K562 (cell line): Measurements from ENCODE around the gene ZNF581. TPM values are rescaled to one million over a fixed set of nuclear protein-coding genes. Genes with fewer than 3 reads are reported as not detected.

Source experiments
- CSDE1 ChIP-seq, 2 experiments: fragments of 450-650 bp; IDR thresholded peaks; 2 replicates each; pipeline ENCODE4 v1.6.1; 2016; ENCODE audit warnings: mild to moderate bottlenecking in 1 of 2
- CXXC5 ChIP-seq: fragments of 250-450 bp; sonication (Bioruptor Pico); IDR thresholded peaks from 2 replicates; pipeline ENCODE4 v1.8.0; 2022; ENCODE audit warnings: inconsistent platforms, mild to moderate bottlenecking, moderate library complexity
- MIER1 ChIP-seq: fragments of 450-650 bp; IDR thresholded peaks from 2 replicates; pipeline ENCODE4 v1.6.1; 2016; ENCODE audit warnings: antibody characterized with exemption, mild to moderate bottlenecking, low read depth
- NFE2L1 ChIP-seq: fragments of 450-650 bp; IDR thresholded peaks from 2 replicates; pipeline ENCODE4 v1.6.1; 2016; ENCODE audit warnings: missing genetic modification characterization, low read depth, mild to moderate bottlenecking, missing compliant biosample characterization, moderate library complexity, borderline replicate concordance
- PHF21A ChIP-seq: fragments of 450-650 bp; IDR thresholded peaks from 2 replicates; pipeline ENCODE4 v1.6.1; 2017; ENCODE audit warnings: low read depth, borderline replicate concordance
- POLR3A ChIP-seq: IDR thresholded peaks from 2 replicates; pipeline ENCODE4 v1.6.1; 2011; ENCODE audit warnings: borderline replicate concordance, mild to moderate bottlenecking, moderate library complexity; ENCODE audit not compliant: insufficient read length, insufficient read depth; ENCODE audit errors: extremely low read depth
- TBP ChIP-seq: optimal IDR thresholded peaks from 2 replicates; pipeline ENCODE3; 2011; ENCODE audit warnings: low read depth, low read length, improper control_type of control experiment
- TEAD2 ChIP-seq: fragments of 450-650 bp; IDR thresholded peaks from 2 replicates; pipeline ENCODE4 v1.6.1; 2016; ENCODE audit warnings: missing genetic modification characterization, control low read depth, missing compliant biosample characterization
- ZFX ChIP-seq: sonication (generic); formaldehyde crosslinking; IDR thresholded peaks from 2 replicates; pipeline ENCODE4 v1.8.0; 2022; ENCODE audit warnings: mild to moderate bottlenecking, missing genetic modification reagents, moderate library complexity
- ZNF184 ChIP-seq: sonication (generic); formaldehyde crosslinking; IDR thresholded peaks from 2 replicates; pipeline ENCODE4 v1.5.0; 2020; ENCODE audit warnings: missing genetic modification reagents
- ZNF778 ChIP-seq: fragments of 450-650 bp; formaldehyde crosslinking; IDR thresholded peaks from 2 replicates; pipeline ENCODE4 v1.4.0; 2020; ENCODE audit warnings: mild to moderate bottlenecking, moderate library complexity
- polyA plus RNA-seq, 8 experiments: library from polyadenylated mRNA; depleted of rRNA in 4 of 8; stranded (reverse) in 5 of 8; unstranded in 3 of 8; fragments of >200 nt; fragmentation: Nextera tagmentation in 2 of 8; fragmentation: Illumina TruSeq in 1 of 8; extraction: Ambion mirVana in 2 of 8; extraction: Trizol in 1 of 8; gene quantifications; 2 replicates each; pipeline versions ENCODE4 v1.2.1 to v1.2.3, GENCODE V29; 2011 to 2014; ENCODE audit warnings: inconsistent platforms in 1 of 8, missing spikeins in 1 of 8
- total RNA-seq, 7 experiments: library from RNA; depleted of rRNA in 6 of 7; stranded (reverse); fragments of >200 nt in 6 of 7; fragmentation: Illumina TruSeq in 2 of 7; extraction: Trizol in 2 of 7; gene quantifications; 2 replicates each; pipeline versions ENCODE4 v1.2.1 to v1.2.3, GENCODE V29; 2011 to 2021; ENCODE audit warnings: low replicate concordance in 1 of 7
- TF ChIP-seq, protein P1 (sequence below): fragments of 250-450 bp; sonication (Bioruptor Pico); IDR thresholded peaks from 2 replicates; pipeline ENCODE4 v1.4.0; 2020
- TF ChIP-seq, protein P2 (sequence below): fragments of 150-350 bp; IDR thresholded peaks from 2 replicates; pipeline ENCODE4 v1.6.1; 2014; ENCODE audit warnings: low read depth, mild to moderate bottlenecking, low read length, borderline replicate concordance
- TF ChIP-seq, protein P3 (sequence below): fragments of 450-650 bp; IDR thresholded peaks from 2 replicates; pipeline ENCODE4 v1.6.1; 2018; ENCODE audit not compliant: partially characterized antibody

The ZNF581 gene
- total and polyA plus RNA-seq, 9 of the 15 experiments (the other 6 are each of a cell fraction or from before 2014, with no cell fraction given) = 2.4 to 39.4 (median 15.4) TPM

DNA sequence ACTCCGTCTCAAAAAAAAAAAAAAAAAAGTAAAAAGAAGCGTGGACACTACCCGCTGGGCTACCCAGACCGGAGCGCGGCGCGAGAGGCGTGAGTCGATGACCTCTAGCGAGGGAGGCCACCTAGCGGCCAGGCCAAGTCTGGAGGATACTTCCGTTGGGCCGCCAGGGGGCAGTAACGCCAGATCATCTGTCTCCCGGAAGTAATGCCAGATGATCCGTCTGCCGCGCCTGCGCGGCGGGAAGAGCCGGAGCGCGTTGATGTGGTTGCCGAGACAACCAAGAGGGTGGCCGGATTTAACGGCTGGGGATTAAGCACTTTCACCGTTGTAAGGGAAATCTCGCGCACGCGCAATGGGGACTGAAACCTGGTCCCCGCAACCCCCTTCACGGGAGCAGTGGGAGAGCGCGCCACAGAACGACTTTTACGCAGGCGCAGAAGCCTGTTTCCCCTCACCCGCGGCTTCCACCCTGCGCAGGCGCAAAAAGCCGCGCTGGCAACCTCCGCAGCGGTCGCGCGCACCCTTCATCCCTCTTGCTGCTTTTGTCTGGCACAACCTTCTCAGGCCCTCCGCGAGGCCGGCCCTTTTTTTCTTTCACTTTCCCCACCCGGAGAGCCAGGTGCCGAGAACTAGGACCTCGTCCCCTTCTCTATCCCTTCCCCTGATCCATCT is 10.3 kb downstream of the ZNF581 start (continued):
- TF ChIP-seq, protein P1, sequence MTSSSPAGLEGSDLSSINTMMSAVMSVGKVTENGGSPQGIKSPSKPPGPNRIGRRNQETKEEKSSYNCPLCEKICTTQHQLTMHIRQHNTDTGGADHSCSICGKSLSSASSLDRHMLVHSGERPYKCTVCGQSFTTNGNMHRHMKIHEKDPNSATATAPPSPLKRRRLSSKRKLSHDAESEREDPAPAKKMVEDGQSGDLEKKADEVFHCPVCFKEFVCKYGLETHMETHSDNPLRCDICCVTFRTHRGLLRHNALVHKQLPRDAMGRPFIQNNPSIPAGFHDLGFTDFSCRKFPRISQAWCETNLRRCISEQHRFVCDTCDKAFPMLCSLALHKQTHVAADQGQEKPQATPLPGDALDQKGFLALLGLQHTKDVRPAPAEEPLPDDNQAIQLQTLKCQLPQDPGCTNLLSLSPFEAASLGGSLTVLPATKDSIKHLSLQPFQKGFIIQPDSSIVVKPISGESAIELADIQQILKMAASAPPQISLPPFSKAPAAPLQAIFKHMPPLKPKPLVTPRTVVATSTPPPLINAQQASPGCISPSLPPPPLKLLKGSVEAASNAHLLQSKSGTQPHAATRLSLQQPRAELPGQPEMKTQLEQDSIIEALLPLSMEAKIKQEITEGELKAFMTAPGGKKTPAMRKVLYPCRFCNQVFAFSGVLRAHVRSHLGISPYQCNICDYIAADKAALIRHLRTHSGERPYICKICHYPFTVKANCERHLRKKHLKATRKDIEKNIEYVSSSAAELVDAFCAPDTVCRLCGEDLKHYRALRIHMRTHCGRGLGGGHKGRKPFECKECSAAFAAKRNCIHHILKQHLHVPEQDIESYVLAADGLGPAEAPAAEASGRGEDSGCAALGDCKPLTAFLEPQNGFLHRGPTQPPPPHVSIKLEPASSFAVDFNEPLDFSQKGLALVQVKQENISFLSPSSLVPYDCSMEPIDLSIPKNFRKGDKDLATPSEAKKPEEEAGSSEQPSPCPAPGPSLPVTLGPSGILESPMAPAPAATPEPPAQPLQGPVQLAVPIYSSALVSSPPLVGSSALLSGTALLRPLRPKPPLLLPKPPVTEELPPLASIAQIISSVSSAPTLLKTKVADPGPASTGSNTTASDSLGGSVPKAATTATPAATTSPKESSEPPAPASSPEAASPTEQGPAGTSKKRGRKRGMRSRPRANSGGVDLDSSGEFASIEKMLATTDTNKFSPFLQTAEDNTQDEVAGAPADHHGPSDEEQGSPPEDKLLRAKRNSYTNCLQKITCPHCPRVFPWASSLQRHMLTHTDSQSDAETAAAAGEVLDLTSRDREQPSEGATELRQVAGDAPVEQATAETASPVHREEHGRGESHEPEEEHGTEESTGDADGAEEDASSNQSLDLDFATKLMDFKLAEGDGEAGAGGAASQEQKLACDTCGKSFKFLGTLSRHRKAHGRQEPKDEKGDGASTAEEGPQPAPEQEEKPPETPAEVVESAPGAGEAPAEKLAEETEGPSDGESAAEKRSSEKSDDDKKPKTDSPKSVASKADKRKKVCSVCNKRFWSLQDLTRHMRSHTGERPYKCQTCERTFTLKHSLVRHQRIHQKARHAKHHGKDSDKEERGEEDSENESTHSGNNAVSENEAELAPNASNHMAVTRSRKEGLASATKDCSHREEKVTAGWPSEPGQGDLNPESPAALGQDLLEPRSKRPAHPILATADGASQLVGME (CRISPR knock-in tag) = 0 out of 2 replicates have a peak, but pooled peaks have one; percentile 28
- no peak for TF ChIP-seq TEAD2 (tag)
- TF ChIP-seq, protein P2, sequence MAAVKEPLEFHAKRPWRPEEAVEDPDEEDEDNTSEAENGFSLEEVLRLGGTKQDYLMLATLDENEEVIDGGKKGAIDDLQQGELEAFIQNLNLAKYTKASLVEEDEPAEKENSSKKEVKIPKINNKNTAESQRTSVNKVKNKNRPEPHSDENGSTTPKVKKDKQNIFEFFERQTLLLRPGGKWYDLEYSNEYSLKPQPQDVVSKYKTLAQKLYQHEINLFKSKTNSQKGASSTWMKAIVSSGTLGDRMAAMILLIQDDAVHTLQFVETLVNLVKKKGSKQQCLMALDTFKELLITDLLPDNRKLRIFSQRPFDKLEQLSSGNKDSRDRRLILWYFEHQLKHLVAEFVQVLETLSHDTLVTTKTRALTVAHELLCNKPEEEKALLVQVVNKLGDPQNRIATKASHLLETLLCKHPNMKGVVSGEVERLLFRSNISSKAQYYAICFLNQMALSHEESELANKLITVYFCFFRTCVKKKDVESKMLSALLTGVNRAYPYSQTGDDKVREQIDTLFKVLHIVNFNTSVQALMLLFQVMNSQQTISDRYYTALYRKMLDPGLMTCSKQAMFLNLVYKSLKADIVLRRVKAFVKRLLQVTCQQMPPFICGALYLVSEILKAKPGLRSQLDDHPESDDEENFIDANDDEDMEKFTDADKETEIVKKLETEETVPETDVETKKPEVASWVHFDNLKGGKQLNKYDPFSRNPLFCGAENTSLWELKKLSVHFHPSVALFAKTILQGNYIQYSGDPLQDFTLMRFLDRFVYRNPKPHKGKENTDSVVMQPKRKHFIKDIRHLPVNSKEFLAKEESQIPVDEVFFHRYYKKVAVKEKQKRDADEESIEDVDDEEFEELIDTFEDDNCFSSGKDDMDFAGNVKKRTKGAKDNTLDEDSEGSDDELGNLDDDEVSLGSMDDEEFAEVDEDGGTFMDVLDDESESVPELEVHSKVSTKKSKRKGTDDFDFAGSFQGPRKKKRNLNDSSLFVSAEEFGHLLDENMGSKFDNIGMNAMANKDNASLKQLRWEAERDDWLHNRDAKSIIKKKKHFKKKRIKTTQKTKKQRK = no peak
- peak in 1 of 2 experiments; percentile 89; a peak in 2 of 4 replicates for TF ChIP-seq CSDE1 (IDR thresholded peaks at IDR 0.05)
- no peak for TF ChIP-seq ZNF184 (CRISPR knock-in tag)
- TF ChIP-seq MIER1 = no peak
- TF ChIP-seq ZFX (CRISPR knock-in tag) = peak; percentile 43
- TF ChIP-seq, protein P3, sequence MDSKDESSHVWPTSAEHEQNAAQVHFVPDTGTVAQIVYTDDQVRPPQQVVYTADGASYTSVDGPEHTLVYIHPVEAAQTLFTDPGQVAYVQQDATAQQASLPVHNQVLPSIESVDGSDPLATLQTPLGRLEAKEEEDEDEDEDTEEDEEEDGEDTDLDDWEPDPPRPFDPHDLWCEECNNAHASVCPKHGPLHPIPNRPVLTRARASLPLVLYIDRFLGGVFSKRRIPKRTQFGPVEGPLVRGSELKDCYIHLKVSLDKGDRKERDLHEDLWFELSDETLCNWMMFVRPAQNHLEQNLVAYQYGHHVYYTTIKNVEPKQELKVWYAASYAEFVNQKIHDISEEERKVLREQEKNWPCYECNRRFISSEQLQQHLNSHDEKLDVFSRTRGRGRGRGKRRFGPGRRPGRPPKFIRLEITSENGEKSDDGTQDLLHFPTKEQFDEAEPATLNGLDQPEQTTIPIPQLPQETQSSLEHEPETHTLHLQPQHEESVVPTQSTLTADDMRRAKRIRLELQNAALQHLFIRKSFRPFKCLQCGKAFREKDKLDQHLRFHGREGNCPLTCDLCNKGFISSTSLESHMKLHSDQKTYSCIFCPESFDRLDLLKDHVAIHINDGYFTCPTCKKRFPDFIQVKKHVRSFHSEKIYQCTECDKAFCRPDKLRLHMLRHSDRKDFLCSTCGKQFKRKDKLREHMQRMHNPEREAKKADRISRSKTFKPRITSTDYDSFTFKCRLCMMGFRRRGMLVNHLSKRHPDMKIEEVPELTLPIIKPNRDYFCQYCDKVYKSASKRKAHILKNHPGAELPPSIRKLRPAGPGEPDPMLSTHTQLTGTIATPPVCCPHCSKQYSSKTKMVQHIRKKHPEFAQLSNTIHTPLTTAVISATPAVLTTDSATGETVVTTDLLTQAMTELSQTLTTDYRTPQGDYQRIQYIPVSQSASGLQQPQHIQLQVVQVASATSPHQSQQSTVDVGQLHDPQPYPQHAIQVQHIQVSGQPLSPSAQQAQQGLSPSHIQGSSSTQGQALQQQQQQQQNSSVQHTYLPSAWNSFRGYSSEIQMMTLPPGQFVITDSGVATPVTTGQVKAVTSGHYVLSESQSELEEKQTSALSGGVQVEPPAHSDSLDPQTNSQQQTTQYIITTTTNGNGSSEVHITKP = peak; percentile 85
- TF ChIP-seq ZNF778 (CRISPR knock-in tag) = no peak
- TF ChIP-seq TBP = peak; percentile 55
- TF ChIP-seq CXXC5 (CRISPR knock-in tag) = peak; percentile 95
- TF ChIP-seq PHF21A = 0 out of 2 replicates have a peak, but pooled peaks have one; percentile 23
- TF ChIP-seq NFE2L1 (tag) = no peak
- no peak for TF ChIP-seq POLR3A
